ENCODE data around the gene FRMD1.

The FRMD1 gene

DNA sequence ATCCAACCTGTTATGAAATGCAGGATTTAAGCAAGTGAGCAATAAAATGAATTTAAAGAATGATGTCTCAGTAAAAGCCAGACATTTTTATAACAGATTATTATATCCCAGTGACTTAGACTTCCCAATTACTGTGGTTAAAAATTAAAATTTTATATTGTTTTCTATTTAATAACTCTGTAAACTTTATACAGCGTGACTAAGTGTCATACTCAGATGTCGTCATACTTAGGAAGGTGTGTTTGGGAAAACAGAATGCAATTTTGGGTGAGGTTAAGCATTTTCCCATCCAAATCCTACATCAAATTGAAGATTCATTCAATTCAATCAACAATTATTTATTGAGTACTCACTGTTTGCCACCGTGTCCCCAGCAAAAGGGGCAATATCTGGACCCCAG lies 31.4 kb upstream of the FRMD1 start:
- no peak for DNase-seq

DNA sequence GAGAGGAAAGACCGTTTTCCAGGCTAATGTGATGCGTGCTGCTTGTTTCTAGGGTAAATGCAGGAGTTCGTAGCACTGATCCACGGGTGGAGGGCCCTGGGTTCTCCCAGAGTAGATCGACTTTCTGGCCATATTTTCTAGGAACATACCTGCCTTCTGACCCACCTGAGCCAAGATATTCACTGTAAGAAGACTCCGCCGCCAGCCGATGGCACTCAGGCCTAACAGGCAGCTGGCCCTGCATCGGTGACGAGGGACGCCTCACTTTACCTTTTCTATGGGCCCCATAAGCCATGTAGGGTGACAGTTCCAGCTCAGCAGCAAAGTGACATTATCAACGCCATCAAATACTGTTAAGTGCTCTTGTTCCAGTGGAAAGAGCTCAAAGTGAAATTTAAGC lies 30.2 kb upstream of the FRMD1 start:
- DNase-seq: no peak

DNA sequence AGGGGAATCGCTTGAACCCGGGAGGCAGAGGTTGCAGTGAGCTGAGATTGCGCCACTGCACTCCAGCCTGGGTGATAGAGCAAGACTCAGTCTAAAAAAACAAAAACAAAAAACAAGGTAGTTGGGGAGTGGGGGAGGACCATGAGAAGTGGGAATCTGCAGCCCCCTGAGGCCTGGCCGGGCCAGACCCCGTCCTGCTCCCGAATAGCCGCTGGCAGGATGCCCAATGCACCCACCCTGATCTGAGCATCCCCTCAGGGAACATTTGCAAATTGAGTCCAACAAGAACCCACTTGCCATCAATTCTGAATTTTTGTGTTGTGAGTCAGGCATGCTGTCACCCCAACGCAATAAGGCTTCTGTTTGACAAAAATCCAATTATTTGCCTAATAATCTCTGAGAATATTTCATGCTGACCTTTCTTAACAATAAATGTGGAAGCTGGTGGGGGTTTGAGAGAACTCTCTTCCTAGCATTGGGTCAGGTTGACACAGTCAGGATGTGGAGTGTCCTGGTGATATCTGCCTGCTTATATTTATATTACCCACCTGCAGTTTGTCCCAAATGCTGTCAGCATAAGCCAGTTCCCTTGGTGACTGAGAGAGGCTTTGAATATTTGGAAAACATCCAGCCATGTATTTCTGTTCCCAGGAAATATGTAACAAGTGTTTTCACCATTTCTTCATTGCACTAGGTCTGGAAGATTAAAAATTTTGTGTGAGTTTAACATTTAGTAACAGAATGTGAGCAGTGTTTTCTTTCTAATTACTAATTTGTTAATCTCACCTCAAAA lies 28.4 kb upstream of the FRMD1 start:
- DNase-seq: no peak

DNA sequence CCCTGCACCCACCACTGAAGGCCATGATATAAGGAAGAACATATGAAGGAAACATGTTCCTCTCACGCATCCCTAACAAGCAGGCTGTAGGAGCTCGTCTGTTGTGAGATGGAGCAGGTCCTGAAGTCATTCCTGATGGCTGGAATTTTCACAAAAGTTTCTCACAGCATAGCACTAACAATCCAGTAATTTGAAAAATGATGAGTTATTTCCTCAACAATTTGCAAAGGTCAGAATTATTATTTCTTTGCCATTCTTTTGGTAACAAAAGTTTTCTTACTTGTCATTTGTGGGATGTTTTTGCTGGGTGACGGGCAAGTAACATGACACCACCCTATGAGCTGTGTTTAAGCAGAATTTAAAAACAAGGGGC lies 27.6 kb upstream of the FRMD1 start:
- DNase-seq: no peak

DNA sequence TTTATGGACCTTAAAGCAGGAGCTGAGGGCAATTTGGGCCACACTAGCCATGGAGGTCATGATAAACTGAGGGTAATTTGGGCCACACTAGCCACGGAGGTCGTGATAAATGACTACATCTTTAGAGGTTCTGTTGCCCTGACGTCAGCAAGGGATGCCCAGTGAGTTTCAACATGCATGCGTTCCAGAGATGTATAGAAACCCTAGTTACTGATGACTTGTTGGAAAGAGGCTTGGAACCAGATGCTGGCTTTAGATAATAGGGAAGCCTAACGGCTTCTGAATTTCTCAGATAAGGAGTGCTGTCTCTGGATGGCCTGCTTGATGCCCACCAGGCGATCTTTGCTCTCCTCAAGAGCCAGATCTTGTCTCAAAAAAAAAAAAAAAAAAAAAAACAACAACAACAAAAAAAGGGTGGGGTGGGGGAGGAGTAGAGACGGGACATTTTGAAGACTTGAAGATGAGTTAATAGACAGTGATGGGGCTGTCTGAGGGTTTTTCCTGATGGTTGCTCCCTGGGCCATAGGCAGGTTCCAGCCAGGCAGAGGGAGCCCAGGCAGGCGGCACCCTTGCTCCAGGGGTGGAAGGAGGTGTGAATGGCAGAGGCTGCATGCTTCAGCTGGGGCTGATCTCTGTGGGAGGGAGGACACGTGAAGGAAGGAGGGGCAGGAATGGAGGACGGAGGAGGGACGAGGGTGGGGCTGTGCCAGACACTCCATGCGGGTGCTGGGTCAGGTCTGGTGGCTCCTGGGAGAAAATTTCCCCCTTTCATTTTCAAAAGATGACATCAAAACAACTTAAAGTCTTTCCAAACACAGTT lies 27.0 kb upstream of the FRMD1 start:
- no peak for DNase-seq

DNA sequence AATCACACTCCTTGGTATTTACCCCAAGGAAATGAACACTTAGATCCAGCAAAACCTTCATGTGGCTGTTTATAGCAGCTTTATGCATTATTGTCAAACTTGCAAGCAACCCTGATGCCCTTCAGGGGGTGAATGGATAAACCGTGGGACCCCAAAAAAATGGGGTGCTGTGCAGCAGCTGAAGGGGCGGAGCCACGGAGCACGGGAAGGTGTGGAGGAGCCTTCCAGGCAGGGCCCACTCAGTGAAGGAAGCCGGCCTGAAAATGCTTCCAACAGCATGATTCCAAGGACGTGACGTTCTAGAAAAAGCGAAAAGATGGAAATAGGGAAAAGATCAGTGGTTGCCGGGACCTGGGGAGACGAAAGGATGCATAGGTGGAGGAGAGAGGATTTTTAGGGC lies 25.6 kb upstream of the FRMD1 start:
- DNase-seq: no peak

DNA sequence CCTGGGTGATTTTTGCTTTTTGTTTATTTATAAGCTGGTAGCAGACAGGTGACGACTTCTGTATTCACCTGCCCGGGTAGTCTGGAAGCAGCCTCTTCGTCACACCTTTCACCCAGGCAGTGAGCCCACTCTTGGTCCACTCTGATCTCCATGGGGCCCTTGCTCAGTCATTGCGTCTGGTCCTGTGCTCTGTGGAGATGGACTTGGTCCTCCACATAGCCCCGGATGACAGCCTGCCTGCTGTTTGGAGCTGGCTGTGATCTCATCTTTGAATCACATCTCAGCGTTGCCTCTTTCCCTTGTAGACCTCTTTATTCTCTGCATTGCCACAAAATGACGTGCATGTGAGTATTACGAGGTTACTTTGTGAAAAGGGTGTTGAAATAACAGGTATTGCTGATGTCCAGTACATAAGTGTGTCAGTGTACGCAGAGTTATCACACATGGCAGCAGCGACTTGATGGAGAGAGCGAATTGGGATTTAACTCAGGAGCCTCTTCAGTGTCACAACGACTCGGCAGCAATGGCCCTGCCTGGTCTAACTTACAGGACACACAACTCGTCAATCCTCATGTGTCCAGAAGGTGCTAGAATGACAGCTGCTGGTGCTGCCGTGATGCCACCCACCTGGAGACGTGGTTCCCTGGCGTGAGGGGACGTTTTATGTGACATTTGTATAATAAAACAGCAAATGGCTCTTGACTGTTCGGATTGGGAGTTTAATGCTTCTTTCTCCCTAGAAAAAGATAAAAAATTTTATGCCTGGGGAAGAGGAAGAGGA lies 24.2 kb upstream of the FRMD1 start:
- DNase-seq: no peak

DNA sequence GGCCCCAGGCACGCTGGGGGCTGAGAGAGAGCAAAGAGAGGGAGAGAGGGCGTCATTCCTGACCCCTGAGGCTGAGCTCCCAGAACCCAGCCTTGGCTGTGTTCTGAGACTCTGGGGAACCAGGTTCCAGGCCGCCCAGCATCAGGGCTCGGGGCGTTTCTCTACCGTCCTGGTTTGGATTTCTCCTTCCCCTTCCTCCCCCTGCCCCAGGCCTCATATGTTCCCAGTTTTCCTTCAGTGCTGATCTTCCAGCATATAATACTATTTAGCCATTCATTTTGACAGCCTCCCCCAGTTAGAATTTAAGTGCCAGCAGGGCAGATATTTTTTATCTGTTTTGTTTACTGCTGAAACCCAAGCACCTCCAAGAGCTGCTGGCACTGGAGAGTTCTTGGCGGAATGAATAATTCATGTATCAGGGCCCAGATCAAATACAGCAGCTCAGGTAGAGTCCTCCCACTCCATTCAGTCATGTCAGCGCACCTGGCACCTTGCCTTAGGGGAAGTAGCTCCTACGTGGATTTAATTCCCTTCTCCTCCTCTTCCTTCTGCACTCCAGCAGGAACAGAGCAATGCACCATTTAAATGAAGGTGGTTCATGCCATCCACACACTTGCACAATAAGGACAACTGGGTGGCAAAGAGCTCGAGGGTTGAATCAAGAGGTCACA lies 23.4 kb upstream of the FRMD1 start:
- DNase-seq: no peak

DNA sequence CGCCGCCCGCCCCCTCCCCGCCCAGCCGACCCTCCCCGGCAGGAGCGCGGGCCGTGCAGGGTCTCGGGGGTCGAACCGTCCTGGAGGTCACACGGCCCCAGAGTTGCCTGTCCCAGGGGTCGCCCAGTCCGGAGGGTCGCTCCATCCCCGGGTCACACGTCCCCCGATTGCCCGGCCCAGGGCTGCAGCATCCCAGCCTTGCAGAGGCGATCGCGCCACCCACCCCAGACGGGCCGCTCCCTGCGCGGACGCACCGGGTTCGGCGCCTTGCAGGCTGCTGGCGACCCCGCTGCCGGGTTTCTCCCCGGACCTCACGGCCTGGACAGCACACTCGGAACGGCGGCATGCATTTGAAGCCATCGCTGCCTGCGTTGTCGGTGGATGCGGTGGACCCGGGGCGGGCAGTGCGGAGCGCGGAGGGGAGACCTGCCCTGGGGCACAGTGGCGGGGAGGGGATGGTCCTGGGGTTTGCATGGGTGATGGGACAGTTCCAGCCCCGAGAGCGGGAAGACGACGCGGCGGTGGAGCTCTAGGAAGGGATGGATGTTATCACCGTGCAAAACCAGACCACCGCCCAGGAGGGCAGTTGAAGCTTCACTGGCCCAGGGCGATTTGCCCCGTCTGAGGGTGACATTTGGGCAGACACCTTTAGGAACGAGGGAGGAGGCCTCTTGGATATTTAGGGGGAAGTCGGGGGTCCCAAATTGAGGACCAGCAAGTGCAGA lies 22.7 kb upstream of the FRMD1 start:
- no peak for DNase-seq

DNA sequence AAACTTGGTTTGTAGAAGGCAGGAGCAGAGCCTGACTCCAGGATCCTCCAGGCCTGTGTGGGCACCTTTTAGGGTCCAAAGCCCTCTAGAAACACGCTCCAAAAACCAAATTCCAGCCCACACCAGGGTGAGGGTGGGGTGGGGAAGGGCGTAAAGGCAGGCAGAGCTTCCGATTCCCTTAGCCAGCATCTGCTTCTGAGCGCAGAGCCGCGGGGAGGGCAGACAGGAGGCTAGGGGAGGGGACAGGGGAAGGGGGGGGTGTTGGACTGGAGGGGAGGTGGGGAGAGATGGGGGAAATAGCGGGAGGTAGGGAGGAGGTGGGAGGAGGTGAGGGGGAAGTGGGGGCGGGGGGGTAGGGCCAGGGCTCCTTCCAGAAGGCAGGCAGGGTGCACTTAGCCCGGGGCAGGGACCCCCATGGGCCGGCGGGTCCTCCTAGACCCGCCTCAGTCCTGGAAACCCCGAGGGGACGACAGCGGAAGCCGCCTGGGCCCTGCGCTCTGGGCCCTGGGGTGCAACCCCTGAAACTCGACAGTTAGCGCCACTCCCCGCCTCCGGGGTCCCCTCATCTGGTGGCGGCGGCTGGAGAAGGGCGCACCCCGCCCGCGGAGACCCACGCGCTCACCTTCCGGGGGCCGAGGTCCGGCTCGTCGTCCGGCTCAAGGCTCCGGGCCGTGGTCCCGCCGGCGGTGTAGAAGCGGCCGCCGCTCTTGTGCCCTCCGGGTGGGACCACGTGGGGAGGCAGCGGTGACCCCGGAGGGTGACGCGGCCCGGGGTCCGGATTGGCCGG lies 22.0 kb upstream of the FRMD1 start:
- no peak for DNase-seq

DNA sequence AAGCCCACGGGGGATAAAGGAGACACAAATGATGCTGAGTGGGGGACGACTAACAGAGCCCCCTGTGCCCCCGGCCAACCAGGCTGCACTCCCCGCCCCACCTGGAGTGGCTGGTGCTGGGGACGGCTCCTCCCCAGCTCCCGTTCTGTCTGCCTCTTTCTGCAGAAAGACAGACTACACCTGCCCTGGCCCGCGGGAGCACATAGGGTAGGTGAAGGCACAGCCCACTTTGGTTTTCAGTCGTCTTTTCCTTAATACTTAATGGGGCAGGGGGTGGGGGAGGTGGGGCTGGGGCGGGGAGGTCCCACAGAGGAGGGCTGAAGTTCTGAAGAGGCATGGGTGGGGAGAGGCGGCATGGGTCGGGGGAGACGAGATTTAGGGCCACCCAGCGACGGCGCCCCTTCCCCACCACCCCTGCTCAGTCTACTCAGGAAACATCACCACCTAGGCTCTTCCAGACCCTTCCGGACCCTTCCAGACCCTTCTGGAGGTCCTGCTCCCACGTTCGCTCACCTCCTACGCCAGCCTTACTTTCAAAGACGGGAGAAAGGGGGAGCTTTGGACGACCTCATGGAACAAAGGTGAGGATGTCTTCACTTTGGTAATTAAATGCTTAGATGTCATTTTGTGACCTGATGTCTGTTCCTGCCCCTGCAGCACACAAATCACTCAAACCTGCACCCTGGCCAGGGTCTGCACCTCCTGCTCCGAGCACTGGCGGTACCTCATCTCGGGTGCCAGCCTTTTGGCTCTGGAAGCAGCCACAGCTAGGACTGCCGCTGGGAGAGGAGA lies 21.2 kb upstream of the FRMD1 start:
- no peak for DNase-seq

DNA sequence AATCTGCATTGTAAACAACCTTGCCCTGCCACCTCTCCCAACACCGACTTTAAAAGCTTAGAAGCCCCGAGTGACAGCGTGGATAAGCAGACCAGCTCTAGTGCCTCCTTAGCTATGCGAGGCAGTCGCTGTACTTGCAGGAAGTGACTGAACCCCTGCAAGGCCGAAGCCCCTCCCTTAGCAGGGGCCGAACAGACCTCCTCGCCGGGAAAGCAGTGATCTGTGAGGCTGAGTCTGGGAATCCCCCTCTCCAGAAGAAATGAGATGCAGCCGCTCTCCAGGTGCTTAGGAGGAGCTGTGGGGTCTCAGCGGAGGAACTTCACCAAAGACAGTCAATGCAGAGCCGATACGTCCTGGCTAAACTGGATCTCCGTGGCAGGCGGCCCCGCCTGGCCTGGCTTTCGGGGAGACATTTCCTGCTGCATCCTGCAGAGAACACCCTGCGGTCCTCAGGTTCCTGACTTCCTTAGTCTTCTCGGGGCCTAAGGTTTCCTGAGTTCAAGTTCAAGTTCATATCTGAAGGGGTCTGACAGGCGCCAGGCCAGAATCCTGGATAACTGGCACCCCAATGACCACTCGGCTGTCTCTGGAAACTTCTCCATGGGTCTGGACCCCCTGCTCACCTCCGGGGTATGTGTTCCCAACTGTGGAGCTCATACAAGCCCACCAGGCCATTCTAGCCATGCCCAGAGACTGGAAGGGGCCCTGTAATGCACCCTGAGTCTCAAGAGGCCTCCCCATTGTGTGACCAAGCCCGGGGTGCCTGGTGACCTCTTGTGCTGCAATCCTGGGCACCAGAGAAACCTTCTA lies 20.4 kb upstream of the FRMD1 start:
- no peak for DNase-seq

DNA sequence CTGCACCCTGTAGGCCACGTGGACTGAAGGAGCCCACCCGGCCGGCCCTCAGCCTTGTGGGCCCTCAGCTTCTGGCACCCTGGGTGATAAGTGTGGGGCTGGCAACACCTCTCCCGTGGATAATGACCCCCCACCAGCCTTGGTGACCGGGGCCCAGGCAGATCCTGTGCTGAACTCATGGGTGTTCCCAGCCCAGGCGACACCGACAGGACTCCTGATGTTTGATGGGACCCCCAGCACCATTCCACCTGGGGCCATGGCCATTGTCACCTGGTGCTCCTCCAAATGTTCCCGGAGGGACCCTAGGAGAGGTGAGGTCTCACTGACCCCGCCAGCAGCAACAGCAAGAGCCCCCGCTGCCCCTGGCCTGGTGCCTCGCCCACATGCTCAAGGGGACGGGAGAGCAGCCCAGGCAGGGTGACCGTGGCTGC lies 19.4 kb upstream of the FRMD1 start:
- no peak for DNase-seq

DNA sequence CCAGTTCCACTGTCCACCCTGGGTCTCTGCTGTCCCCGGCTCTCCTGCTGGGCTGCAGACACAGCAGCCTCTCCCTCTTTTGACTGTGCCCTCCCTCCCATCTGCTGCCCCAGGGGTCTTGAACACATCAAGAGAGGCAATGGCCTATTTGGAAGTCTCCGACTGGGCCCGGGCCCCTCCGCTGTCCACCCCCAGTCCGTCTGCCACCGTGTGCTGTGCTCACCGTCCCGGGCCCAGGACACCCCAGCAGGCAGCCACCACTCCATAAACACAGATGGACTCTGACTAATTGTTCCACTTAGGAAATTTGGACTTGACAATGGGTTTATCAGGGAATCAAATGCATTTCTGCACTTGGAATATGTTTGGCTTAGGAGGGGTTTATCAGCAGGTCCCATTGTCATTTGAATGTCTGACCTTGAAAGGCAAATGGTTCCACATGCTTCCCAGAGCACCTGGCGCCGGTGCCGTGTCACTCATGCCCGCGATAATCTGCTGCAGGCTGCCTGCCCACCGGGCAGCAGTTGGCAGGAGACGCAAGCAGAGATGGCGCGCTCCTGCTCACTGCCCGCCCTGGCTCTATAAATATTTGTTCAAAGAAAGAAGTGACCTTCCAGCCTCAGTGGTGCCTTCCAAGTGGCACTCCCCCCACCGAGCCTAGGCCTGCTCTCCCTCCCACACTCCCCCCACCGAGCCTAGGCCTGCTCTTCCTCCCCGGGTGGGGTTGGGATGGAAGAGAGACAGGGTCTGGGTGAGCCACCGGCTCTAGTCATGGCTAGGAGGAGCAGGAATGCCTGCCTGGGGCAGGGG lies 18.8 kb upstream of the FRMD1 start:
- no peak for DNase-seq

DNA sequence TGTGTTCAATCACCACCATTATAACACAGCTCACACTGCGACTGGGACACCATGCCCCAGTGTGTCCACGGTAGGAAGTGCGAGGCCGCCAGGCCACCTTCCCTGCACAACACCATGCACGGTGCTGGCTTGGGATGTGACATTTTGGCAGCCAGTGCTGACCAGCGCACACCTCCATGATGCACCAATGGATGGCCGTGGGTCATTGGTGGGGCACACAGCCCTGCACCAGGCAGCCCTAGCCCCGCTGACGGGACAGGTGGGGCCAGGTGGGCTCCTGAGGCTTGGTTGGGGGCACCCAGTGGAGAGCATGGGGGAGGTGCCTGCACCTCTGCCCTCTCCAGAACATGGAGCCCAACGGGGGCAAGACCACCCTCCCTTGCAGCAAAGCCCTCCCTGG lies 18.2 kb upstream of the FRMD1 start:
- no peak for DNase-seq

DNA sequence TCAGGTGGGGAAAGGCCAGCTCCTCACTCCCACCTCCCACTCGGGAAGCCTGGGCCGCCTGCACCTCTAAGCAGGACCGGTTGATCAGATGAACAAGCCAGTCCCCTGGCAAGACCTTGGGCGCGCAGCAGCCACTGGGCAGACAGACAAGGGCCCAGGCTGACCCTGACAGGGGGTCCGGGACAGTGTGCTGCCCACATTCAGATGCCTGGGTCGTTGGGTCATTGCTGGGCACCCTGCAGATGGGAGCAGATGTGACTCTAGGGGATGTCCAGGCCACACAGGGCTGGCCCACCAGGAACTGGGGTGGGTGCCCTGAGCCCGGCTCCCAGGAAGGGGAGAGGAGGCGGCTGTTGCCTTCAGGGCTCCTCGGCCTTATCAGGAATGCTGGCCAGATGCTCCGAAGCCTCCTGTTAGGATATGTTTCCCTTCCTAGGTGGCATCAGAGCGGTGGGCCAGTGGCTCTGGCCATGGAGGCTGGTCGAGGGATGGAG lies 17.3 kb upstream of the FRMD1 start:
- DNase-seq: no peak

DNA sequence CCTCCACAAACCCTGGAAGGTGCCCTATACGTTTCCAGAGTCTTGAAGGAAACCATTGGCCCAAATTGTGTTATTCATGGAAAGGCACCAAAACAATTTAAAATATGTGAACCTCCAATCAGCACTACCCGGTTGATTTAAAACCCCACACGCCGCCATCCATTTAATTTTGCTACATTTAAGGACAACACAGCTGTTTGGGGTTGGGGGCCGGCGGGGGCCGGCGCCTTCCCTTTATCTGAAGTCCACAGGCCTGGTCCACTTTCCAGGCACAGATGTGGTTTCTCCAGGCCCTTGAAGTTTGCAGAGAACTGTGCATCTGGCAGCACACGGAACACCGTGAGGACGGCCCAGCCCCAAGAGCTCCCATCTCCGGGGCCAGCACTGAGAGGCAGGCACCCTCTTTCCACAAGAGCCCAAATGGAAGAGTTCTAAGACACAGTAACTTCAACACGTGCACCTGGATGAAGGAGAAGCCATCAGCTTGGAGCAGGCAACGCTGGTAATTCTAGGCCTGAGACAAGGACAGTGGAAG lies 16.8 kb upstream of the FRMD1 start:
- no peak for DNase-seq

DNA sequence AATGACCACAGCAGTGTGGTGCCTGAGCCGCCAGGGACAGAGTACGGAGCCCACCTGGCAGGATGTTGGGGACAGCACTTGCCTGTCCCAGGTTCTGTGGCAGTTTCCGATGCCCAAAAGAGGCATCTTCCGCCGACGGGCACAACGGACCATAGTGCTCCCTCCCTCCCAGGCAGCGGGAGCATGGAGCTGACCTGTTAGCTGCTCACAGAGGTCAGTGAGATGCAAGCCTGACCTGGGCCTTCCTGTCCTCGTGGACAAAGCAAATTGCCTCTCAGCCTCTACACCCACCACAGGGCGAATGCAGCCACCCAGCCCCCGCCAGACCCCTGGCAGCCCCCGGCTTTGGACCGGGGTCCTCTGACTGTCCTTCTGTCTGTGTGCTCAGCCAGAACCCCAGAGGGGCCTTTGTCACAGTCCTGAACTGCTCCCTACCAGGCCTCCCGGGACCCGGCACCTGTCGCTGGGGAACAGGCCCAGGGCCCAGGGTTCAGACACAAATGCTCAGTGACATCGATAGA lies 16.2 kb upstream of the FRMD1 start:
- DNase-seq: no peak

Data from activated naive CD4-positive, alpha-beta T cell (primary cell).